ENCODE data around the gene ABCB11.

ABCB11 gene

GRCh38 chr2:168988755-168989154 lies 42.4 kb downstream of the ABCB11 start:
- H3K27ac Mint-ChIP-seq = no peak overlapping the region
- ATAC-seq (no peak), DNase-seq (no peak)
- no peak overlapping the region for H3K4me3 Mint-ChIP-seq
- no peaks in the 10 kb centered on the region for H3K4me1 Mint-ChIP-seq
- no peaks in the 10 kb centered on the region for H3K27me3 Mint-ChIP-seq
- no peaks in the 10 kb centered on the region for H3K9me3 Mint-ChIP-seq
- H3K36me3 Mint-ChIP-seq (ENCODE audit: low read depth) = no peaks in the 10 kb centered on the region

DNA sequence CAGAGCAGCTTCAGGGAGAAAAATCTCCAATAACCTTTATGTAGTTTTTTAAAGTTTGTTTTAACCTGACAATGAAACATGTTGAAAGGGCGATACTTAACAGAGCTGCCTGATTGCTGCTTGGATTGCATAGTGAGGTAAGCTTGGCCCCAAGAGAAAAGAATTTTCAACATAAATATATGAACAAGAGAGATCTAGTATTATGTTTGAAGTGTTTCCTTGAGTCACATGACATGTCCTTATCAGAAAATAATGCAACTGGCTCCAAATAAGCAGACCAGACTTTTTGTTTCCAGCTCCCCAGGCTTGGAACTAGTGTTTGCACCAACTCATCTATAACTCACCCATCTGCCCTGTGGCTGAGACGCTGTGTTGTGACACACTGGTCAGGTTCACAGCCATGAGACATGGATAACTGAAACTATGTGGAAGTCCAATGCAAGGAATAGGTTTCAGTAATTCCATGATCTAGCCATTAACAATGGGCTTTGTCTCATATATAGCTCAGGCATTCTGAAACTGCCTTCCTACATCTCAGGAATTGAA lies 44.7 kb downstream of the ABCB11 start:
- no peak overlapping the region for H3K27ac Mint-ChIP-seq
- no peaks in the 10 kb centered on the region for H3K27me3 Mint-ChIP-seq
- DNase-seq (no peak), ATAC-seq (no peak)
- no peaks in the 10 kb centered on the region for H3K9me3 Mint-ChIP-seq
- H3K36me3 Mint-ChIP-seq (ENCODE audit: low read depth) = no peaks in the 10 kb centered on the region
- H3K4me3 Mint-ChIP-seq = no peak overlapping the region
- no peaks in the 10 kb centered on the region for H3K4me1 Mint-ChIP-seq

DNA sequence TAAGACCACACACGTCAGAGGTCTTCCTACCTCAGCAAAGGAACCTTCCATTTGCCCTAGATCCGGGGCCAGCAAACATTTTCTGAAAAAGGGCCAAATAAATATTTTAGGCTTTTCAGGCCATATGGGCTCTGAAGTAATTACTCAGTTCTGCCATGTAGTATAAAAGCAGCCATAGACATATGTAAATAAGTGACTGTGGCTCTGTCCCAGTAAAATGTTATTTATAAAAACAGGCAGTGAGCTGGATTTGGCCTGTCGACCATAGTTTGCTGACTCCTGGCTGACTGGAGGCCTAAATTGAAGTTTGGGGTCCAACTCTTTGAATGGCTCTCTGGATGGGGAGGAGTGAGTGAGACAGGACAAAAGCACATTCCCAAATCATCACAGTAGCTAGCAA lies 49.5 kb downstream of the ABCB11 start:
- H3K9me3 Mint-ChIP-seq = no peaks in the 10 kb centered on the region
- no peaks in the 10 kb centered on the region for H3K27me3 Mint-ChIP-seq
- no peaks in the 10 kb centered on the region for H3K36me3 Mint-ChIP-seq (ENCODE audit: low read depth)
- ATAC-seq = no peak
- H3K27ac Mint-ChIP-seq = no peak overlapping the region
- no peak for DNase-seq
- H3K4me1 Mint-ChIP-seq = no peaks in the 10 kb centered on the region
- no peak overlapping the region for H3K4me3 Mint-ChIP-seq

GRCh38 chr2:168978461-168978861 lies 52.7 kb downstream of the ABCB11 start:
- no peak for ATAC-seq
- H3K36me3 Mint-ChIP-seq (ENCODE audit: low read depth) = no peaks in the 10 kb centered on the region
- no peak overlapping the region for H3K27ac Mint-ChIP-seq
- no peak for DNase-seq
- H3K9me3 Mint-ChIP-seq = no peaks in the 10 kb centered on the region
- H3K4me1 Mint-ChIP-seq = peaks cover 3% of the 10 kb centered on the region
- H3K4me3 Mint-ChIP-seq = no peak overlapping the region
- no peaks in the 10 kb centered on the region for H3K27me3 Mint-ChIP-seq

- Mint-ChIP-seq H3K27ac (no peak overlapping the region), H3K36me3 (ENCODE audit: low read depth) (no peaks in the 10 kb centered on the region), H3K27me3 (no peaks in the 10 kb centered on the region), H3K4me1 (peaks cover 3% of the 10 kb centered on the region), H3K4me3 (no peak overlapping the region), H3K9me3 (no peaks in the 10 kb centered on the region)
- DNase-seq (no peak), ATAC-seq (no peak)
Observed at GRCh38 chr2:168977608-168978007, 53.5 kb downstream of the ABCB11 start.

DNA sequence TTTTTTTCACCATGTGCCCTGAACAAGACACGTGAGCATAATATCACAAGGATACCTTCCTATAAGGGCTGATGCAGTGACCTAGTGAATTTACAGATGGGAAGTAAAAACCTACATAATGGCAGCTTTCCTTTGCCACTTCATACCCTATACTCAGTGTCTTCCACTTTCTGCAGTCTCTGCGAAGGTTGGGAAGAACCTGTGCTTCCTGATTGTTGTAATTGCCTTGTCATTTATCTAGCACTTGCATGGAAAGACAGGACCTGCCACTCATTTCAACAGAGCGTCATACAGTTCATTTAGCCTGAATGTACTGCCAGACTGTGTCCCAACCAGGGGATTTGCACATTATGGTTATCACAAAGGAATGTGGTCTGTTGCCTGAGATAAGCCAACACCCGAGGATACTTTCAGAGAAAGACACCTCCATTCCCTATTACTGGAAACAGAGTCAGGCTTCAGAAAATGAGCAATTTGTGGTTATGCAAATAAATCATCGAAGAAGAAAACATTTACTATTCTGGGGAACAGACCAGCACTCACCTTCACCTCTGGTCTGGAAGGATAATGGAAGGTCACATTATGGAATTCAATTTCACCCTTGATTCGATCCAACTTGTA lies 55.0 kb downstream of the ABCB11 start:
- H3K9me3 Mint-ChIP-seq = no peaks in the 10 kb centered on the region
- H3K27me3 Mint-ChIP-seq = no peaks in the 10 kb centered on the region
- peaks cover 3% of the 10 kb centered on the region for H3K4me1 Mint-ChIP-seq
- DNase-seq = no peak
- no peak overlapping the region for H3K27ac Mint-ChIP-seq
- H3K4me3 Mint-ChIP-seq = no peak overlapping the region
- ATAC-seq = peak; percentile 48
- H3K36me3 Mint-ChIP-seq (ENCODE audit: low read depth) = no peaks in the 10 kb centered on the region

GRCh38 chr2:168974428-168974827 lies 56.7 kb downstream of the ABCB11 start:
- ATAC-seq (peak; percentile 58), DNase-seq (no peak)
- peaks cover 3% of the 10 kb centered on the region for H3K4me1 Mint-ChIP-seq
- no peak overlapping the region for H3K4me3 Mint-ChIP-seq
- no peaks in the 10 kb centered on the region for H3K9me3 Mint-ChIP-seq
- H3K27me3 Mint-ChIP-seq = no peaks in the 10 kb centered on the region
- no peak overlapping the region for H3K27ac Mint-ChIP-seq
- no peaks in the 10 kb centered on the region for H3K36me3 Mint-ChIP-seq (ENCODE audit: low read depth)

GRCh38 chr2:168971261-168971660 lies 59.9 kb downstream of the ABCB11 start:
- DNase-seq (no peak), ATAC-seq (no peak)
- no peak overlapping the region for H3K27ac Mint-ChIP-seq
- H3K36me3 Mint-ChIP-seq (ENCODE audit: low read depth) = no peaks in the 10 kb centered on the region
- no peaks in the 10 kb centered on the region for H3K27me3 Mint-ChIP-seq
- H3K9me3 Mint-ChIP-seq = no peaks in the 10 kb centered on the region
- no peak overlapping the region for H3K4me3 Mint-ChIP-seq
- peaks cover 3% of the 10 kb centered on the region for H3K4me1 Mint-ChIP-seq

DNA sequence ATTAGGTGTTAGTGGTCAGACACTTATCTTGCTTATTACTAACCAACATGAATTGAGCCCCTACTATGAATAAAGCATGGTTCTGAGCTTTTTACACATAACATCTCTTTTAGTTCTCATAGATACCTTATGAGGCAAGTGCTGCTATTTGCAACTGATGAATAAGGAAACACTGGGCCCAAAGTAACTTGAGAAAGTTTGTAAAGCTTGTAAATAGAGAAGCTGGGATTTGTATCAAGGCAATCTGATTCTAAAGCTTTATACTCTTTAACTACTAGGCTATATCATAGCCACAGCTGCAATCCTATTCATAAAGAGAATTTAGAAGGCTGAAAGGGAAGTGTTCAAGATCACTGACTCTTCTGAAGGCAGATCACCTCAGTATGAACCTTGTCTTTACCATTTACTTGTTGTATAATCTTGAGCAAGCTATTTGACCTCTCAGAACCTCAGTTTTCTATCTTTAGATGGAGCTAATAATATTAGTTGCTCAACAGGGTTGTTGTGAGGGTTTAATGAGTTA lies 60.4 kb downstream of the ABCB11 start:
- Mint-ChIP-seq H3K4me1 (peaks cover 1% of the 10 kb centered on the region), H3K9me3 (no peaks in the 10 kb centered on the region), H3K27ac (no peak overlapping the region), H3K36me3 (ENCODE audit: low read depth) (no peaks in the 10 kb centered on the region), H3K27me3 (no peaks in the 10 kb centered on the region), H3K4me3 (no peak overlapping the region)
- no peak for DNase-seq
- no peak for ATAC-seq

- Mint-ChIP-seq H3K36me3 (ENCODE audit: low read depth) (no peaks in the 10 kb centered on the region), H3K4me1 (peaks cover 9% of the 10 kb centered on the region), H3K9me3 (no peaks in the 10 kb centered on the region), H3K27ac (no peak overlapping the region), H3K27me3 (no peaks in the 10 kb centered on the region), H3K4me3 (no peak overlapping the region)
- no peak for ATAC-seq
- DNase-seq = no peak
Observed at GRCh38 chr2:168969865-168970264, 61.3 kb downstream of the ABCB11 start.

- H3K27me3 Mint-ChIP-seq = no peaks in the 10 kb centered on the region
- no peaks in the 10 kb centered on the region for H3K9me3 Mint-ChIP-seq
- no peak for ATAC-seq
- no peaks in the 10 kb centered on the region for H3K36me3 Mint-ChIP-seq (ENCODE audit: low read depth)
- H3K27ac Mint-ChIP-seq = no peak overlapping the region
- no peak for DNase-seq
- H3K4me1 Mint-ChIP-seq = peaks cover 18% of the 10 kb centered on the region
- H3K4me3 Mint-ChIP-seq = no peak overlapping the region
Observed at GRCh38 chr2:168968342-168968741, 62.8 kb downstream of the ABCB11 start.

- no peak for DNase-seq
- Mint-ChIP-seq H3K4me1 (peaks cover 21% of the 10 kb centered on the region), H3K27ac (no peak overlapping the region), H3K27me3 (no peaks in the 10 kb centered on the region), H3K9me3 (no peaks in the 10 kb centered on the region), H3K4me3 (no peak overlapping the region), H3K36me3 (ENCODE audit: low read depth) (no peaks in the 10 kb centered on the region)
- ATAC-seq = peak; percentile 15
Observed at GRCh38 chr2:168964251-168964807, 66.8 kb downstream of the ABCB11 start.

- no peak overlapping the region for H3K27ac Mint-ChIP-seq
- H3K27me3 Mint-ChIP-seq = no peaks in the 10 kb centered on the region
- DNase-seq (no peak), ATAC-seq (no peak)
- H3K4me1 Mint-ChIP-seq = peaks cover 21% of the 10 kb centered on the region
- no peak overlapping the region for H3K4me3 Mint-ChIP-seq
- H3K36me3 Mint-ChIP-seq (ENCODE audit: low read depth) = no peaks in the 10 kb centered on the region
- H3K9me3 Mint-ChIP-seq = no peaks in the 10 kb centered on the region
Observed at GRCh38 chr2:168962636-168963035, 68.5 kb downstream of the ABCB11 start.

GRCh38 chr2:168961450-168962229 lies 69.5 kb downstream of the ABCB11 start:
- DNase-seq (peak; percentile 34), ATAC-seq (peak; percentile 73)
- Mint-ChIP-seq H3K27me3 (no peaks in the 10 kb centered on the region), H3K4me1 (peaks cover 21% of the 10 kb centered on the region), H3K27ac (no peak overlapping the region), H3K9me3 (no peaks in the 10 kb centered on the region), H3K36me3 (ENCODE audit: low read depth) (no peaks in the 10 kb centered on the region), H3K4me3 (no peak overlapping the region)

DNA sequence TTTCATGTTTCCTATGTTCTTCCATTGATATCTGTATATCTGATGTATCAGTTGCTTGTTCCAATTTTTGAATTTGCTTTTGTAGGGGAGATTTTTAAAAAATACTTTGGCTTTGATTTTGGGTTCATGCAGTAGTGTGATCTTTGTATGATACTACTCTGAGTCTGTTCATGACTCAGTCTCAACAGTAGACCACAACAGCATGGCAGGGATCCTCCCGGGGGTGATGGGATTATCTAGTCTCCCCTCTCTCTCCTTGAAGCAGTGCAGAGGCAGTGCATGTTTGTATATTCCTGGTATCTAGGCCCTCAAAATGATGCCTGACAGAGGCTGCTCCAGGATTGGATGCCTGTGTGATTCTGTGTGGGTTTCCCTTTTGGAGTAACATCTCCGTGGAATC lies 74.7 kb downstream of the ABCB11 start:
- Mint-ChIP-seq H3K9me3 (peaks cover 33% of the 10 kb centered on the region), H3K27me3 (peaks cover 7% of the 10 kb centered on the region), H3K4me1 (no peaks in the 10 kb centered on the region), H3K4me3 (no peak overlapping the region), H3K36me3 (ENCODE audit: low read depth) (peaks cover 2% of the 10 kb centered on the region), H3K27ac (no peak overlapping the region)
- no peak for ATAC-seq
- DNase-seq = no peak
